NOMO-1 treated with DMSO at 0.1 percent for 48 hours (cell line): ENCODE measurements around the gene ZNF552.
"Not testable (repeated sequence)": the region's sequence is repeated elsewhere in the genome, so short reads cannot be mapped to it uniquely, and the experiment has no call there.

Experiments
- DNase-seq: peaks from one replicate; lab custom pipeline; 2025; ENCODE audit not compliant: unreplicated experiment; lab: John Stamatoyannopoulos, UW

The ZNF552 gene

DNA sequence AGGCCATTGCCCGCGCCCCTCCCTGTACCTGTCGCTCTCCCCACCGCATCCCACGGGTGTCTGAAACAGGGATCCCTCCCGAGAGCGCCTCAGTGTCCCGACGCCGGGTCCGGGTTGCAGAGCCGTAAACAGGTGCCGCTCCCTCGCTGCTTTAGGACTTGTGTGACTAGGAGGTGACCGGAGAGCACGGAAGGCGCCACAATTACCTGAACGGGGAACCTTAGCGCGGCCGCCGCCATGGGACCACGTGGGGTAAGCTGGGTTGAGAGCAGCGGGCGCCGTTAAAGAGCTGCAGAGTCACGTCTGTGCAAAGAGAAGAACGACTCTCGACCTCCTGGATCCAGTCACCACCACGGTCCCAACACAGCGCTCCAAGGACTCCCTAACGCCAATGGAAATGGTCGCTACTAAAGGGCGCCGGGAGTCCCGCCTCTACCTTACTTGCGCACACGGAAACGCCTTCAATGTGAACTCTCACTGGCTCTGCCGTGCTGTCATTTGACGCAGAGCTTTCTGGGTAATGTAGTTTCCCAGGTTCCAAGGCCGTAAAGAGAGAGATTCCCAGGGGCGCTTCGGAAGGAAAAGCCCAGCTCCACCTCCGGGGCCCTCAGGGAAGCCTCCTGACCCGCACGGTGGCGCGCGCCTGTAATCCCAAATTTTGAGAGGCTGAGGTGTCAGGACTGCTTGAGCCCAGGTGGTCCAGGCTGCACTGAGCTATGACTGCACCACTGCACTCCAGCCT is at the start of gene ZNF552:
TSS of gene ZNF552 (minus strand) at position 409 of the 742 bp plus-strand sequence. CDS start at position 239, 170 bp downstream.
- DNase-seq: peak; percentile 81

- DNase-seq: not testable (repeated sequence)
Measured at GRCh38 chr19:57862351-57862750, 47.6 kb upstream of the ZNF552 start.

DNA sequence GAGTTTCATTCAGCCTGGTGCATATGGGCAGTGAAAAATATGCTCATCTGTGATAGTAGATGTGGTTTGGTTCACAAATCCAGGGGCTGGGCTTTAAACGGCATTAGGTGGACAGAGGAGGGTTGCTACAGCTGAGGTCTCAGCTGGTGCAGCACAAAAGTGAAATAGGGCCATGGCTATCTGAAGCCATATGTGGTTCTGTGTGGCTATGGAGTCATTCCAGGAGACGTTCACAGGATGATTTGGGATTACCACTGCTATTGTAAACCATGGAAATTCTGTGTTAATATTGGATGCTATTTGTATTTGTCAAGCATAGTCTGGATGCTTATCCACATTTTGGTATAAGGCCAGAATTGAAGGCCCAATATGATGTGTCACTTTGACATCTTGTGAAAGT is 39.4 kb upstream of the ZNF552 start:
- DNase-seq: not testable (repeated sequence)

GRCh38 chr19:57851812-57852603 is 37.3 kb upstream of the ZNF552 start:
- DNase-seq: not testable (repeated sequence)

DNA sequence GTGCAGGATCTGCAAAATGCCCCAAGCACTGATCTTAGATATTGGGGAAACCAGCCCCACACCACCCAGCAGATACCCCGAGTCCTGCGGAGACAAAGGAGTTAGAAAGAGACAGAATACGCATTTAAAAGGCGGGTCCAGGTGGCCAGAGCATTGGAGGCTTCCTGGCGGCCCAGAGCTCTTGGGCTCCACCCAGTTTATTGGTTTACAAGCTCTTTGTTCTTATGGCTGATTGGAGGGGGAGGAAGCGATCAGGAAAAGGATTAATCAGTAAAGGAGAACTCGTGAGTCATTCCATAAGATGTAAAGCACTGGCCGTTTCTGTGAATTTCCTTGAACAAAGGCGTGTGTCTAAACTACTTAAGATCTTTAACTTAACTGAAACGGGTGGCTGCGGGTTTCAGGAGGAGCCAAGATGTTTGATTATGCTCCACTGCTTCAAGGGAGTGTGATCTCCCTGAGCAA is 35.9 kb upstream of the ZNF552 start:
- DNase-seq: peak; percentile 32

- DNase-seq: peak; percentile 83
Measured at GRCh38 chr19:57849666-57850473, 35.2 kb upstream of the ZNF552 start, which contains the start of gene ZNF587. TSS of gene ZNF587 (plus strand) at chr19:57849859. CDS start at chr19:57850039, 180 bp downstream.

DNA sequence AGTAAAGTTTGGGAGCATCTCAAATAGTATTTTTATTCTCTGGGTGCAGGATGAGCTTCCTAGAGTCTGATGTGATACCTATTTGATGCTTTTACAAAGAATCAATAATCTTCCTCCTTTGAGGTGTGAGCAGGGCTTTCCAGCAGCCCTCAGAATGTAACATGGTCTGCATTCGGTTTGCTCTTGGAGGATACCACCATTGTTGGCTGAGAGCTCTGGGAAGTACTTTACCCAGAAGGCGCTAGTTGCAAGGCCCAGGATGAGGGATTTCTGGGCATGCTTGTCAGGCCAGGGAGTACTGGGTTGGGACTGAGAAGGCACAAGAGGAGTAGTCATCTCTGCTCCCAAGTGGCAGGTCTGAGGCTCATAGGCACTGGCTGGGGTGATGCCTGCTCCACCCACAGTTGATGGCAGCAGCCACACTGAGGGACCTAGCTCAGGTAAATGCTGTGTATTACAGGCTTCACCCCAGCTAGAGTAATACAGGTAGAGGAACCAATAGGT is 34.5 kb upstream of the ZNF552 start:
- DNase-seq: not testable (repeated sequence)

- peak; percentile 9 for DNase-seq
Measured at GRCh38 chr19:57847164-57847563, 32.5 kb upstream of the ZNF552 start.

- no peak for DNase-seq
Measured at GRCh38 chr19:57841122-57841763, 26.5 kb upstream of the ZNF552 start.

GRCh38 chr19:57838622-57839191 is 24.0 kb upstream of the ZNF552 start:
- not testable (repeated sequence) for DNase-seq

- not testable (repeated sequence) for DNase-seq
Measured at GRCh38 chr19:57836991-57837390, 22.3 kb upstream of the ZNF552 start.

- no peak for DNase-seq
Measured at GRCh38 chr19:57830071-57830602, 15.4 kb upstream of the ZNF552 start, which contains the start of gene ZNF587B. TSS of gene ZNF587B (plus strand) at chr19:57830299. CDS start at chr19:57830529, 230 bp downstream.

GRCh38 chr19:57829316-57829715 is 14.6 kb upstream of the ZNF552 start:
- DNase-seq: no peak

- no peak for DNase-seq
Measured at GRCh38 chr19:57825511-57825910, 10.8 kb upstream of the ZNF552 start.

- DNase-seq: not testable (repeated sequence)
Measured at GRCh38 chr19:57823608-57824007, 8.9 kb upstream of the ZNF552 start.

GRCh38 chr19:57823155-57823554 is 8.4 kb upstream of the ZNF552 start:
- not testable (repeated sequence) for DNase-seq

- DNase-seq: not testable (repeated sequence)
Measured at GRCh38 chr19:57821501-57821900, 6.8 kb upstream of the ZNF552 start.

GRCh38 chr19:57821095-57821494 is 6.4 kb upstream of the ZNF552 start:
- not testable (repeated sequence) for DNase-seq

DNA sequence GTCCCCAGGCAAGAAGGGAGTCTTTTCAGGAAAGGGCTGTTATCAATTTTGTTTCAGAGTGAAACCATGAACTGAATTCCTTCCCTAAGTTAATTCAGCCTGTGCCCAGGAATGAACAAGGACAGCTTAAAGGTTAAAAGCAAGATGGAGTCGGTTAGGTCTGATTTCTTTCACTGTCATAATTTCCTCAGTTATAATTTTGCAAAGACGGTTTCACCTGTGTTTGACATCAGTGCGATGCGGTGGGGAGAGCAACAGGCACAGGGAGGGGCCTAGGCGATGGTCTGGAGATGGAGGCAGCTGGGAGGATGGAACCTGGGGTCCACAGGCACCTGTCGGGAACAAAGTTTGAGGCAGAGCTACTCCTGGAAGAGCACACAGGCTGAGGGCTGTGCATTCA is 5.9 kb upstream of the ZNF552 start:
- DNase-seq: no peak
